Ovary (tissue), 9 donors: ENCODE measurements around the gene KRTAP9-6. TPM values are rescaled to one million over a fixed set of nuclear protein-coding genes. Genes with fewer than 3 reads are reported as not detected.
"Not testable (repeated sequence)": the region's sequence is repeated elsewhere in the genome, so short reads cannot be mapped to it uniquely, and the experiment has no call there.

ENCODE experiments used
- DNase-seq, 5 donors: peaks; one replicate each; pipeline ENCODE4 v3.0.0-alpha.2; 2019 to 2020
- H3K27ac ChIP-seq, 2 donors: fragments of 200-600 bp; one replicate each; pipeline versions ENCODE4 v1.5.1 to v1.8.0; 2019 to 2022
- H3K27me3 ChIP-seq: fragments of 200-600 bp; one replicate; pipeline ENCODE4 v1.8.0; 2022
- H3K36me3 ChIP-seq: fragments of 200-600 bp; sonication (generic); one replicate; pipeline ENCODE4 v1.5.1; 2019
- H3K4me1 ChIP-seq: one replicate; pipeline ENCODE4 v1.8.1; 2013; ENCODE audit warnings: mild to moderate bottlenecking, moderate library complexity; ENCODE audit not compliant: insufficient read depth
- H3K4me3 ChIP-seq: fragments of 200-600 bp; sonication (generic); one replicate; pipeline ENCODE4 v1.5.1; 2017
- H3K9me3 ChIP-seq, 2 donors: fragments of 200-600 bp in 1 of 2; sonication (generic) in 1 of 2; one replicate each; pipeline versions ENCODE4 v1.5.1 to v1.8.1; 2013 to 2019; ENCODE audit warnings: mild to moderate bottlenecking in 1 of 2, moderate library complexity in 1 of 2
- CTCF ChIP-seq, 3 donors: fragments of 450-650 bp in 2 of 3; fragments of 200-600 bp in 1 of 3; IDR thresholded peaks; one replicate each; pipeline versions ENCODE4 v1.5.1 to v1.8.0; 2016 to 2022; ENCODE audit warnings: antibody characterized with exemption in 3 of 3, mild to moderate bottlenecking in 1 of 3
- EP300 ChIP-seq: sonication (generic); formaldehyde crosslinking; IDR thresholded peaks from one replicate; pipeline ENCODE4 v1.6.1; 2017; ENCODE audit warnings: antibody characterized with exemption
- POLR2A ChIP-seq: fragments of 450-650 bp; IDR thresholded peaks from one replicate; pipeline ENCODE4 v1.6.1; 2017; ENCODE audit warnings: antibody characterized with exemption, mild to moderate bottlenecking, moderate library complexity
- WGBS, 3 donors: extraction: QIAGEN DNeasy Blood & Tissue Kit in 1 of 3; methylation state at CpG; one replicate each; pipeline versions ENCODE4 v1.1.5 to v1.1.7; 2013 to 2017; 5-methylcytosine and 5-hydroxymethylcytosine counted together
- intact Hi-C, 4 donors: fragments of 100-400 bp; cut with DNase I; formaldehyde crosslinking; loops; one replicate each; pipeline versions ENCODE4 v1.11.0 to v1.15.1; 2022 to 2023
- polyA plus RNA-seq, 2 donors: library from polyadenylated mRNA; stranded (reverse); fragments of 200-250 nt in 1 of 2; fragments of 350-450 nt in 1 of 2; fragmentation: Illumina TruSeq in 1 of 2; extraction: RNeasy Lipid Tissue Mini Kit (QIAGEN cat#74804) in 1 of 2; gene quantifications; one replicate each; pipeline ENCODE4 v1.2.3, GENCODE V29; 2013 to 2014
- total RNA-seq, 7 donors: library from RNA; depleted of rRNA in 2 of 7; stranded (reverse); fragments of >200 nt in 2 of 7; fragmentation: NEBNext Ultra II Directional in 3 of 7; extraction: Animal tissue kit (Norgen Biotek cat#: 25700) in 3 of 7; gene quantifications; one replicate each; pipeline versions ENCODE4 v1.1.0 to v1.2.4, GENCODE V29; 2016 to 2023
- donor health status: DM: no; HTN: no; CAD: no; lungs with moderate emphysema.
- donor health status: DM: no; HTN: no; CAD: no.
- donor health status: Bipolar disorder and iron deficiency.
- donor health status: DM: yes; HTN: yes; CAD: no.
- donor health status: DM: no; HTN: no; CAD: no.
- donor health status: DM: yes; HTN: yes; CAD: no.

The KRTAP9-6 gene
- total and polyA plus RNA-seq, 9 donors = not detected

- H3K36me3 ChIP-seq = no peaks in the 10 kb centered on the region
- no peaks in the 10 kb centered on the region for H3K27me3 ChIP-seq
- no peak overlapping the region for H3K27ac ChIP-seq
- no peaks in the 10 kb centered on the region for H3K9me3 ChIP-seq
- 92 to 93% (median 93%) methylated on average over 1 of the region's 1 CpG for WGBS, 3 donors
- no peak for DNase-seq
- H3K4me3 ChIP-seq = no peak overlapping the region
- intact Hi-C loops = no loop called here
- H3K4me1 ChIP-seq = no peaks in the 10 kb centered on the region
- TF ChIP-seq EP300 (no peak), POLR2A (no peak), CTCF (IDR thresholded peaks at IDR 0.05) (no peak)
Observed at GRCh38 chr17:41251261-41251660, 13.9 kb upstream of the KRTAP9-6 start.

- Histone ChIP-seq H3K9me3 (no peaks in the 10 kb centered on the region), H3K4me3 (no peak overlapping the region), H3K27ac (no peak overlapping the region), H3K4me1 (no peaks in the 10 kb centered on the region), H3K36me3 (no peaks in the 10 kb centered on the region), H3K27me3 (no peaks in the 10 kb centered on the region)
- TF ChIP-seq EP300 (no peak), CTCF (IDR thresholded peaks at IDR 0.05) (no peak), POLR2A (no peak)
- DNase-seq = no peak
- intact Hi-C loops = no loop called here
- 32 to 53% (median 47%) methylated on average over 1 of the region's 1 CpG for WGBS, 3 donors
Observed at GRCh38 chr17:41254861-41255260, 10.3 kb upstream of the KRTAP9-6 start.

GRCh38 chr17:41255381-41256290 is 9.5 kb upstream of the KRTAP9-6 start, which contains the start of gene KRTAP9-9:
Gene KRTAP9-9, plus strand, starts transcription at chr17:41255384.
- DNase-seq, intact Hi-C loops, H3K27ac ChIP-seq, H3K4me3 ChIP-seq, H3K9me3 ChIP-seq, H3K4me1 ChIP-seq, H3K27me3 ChIP-seq, H3K36me3 ChIP-seq: not testable (repeated sequence)
- 66 to 79% (median 71%) methylated on average over 4 to 5 of the region's 5 CpGs for WGBS, 3 donors

- DNase-seq = no peak
- Histone ChIP-seq H3K36me3 (no peaks in the 10 kb centered on the region), H3K4me1 (no peaks in the 10 kb centered on the region), H3K9me3 (no peaks in the 10 kb centered on the region), H3K27me3 (no peaks in the 10 kb centered on the region), H3K27ac (no peak overlapping the region), H3K4me3 (no peak overlapping the region)
- WGBS, 3 donors = 91 to 97% (median 94%) methylated on average over 1 of the region's 1 CpG
- intact Hi-C loops = no loop called here
- no peak for TF ChIP-seq POLR2A
Observed at GRCh38 chr17:41256291-41256685, 8.9 kb upstream of the KRTAP9-6 start.

- DNase-seq = no peak
- no peak for TF ChIP-seq POLR2A
- no peak for TF ChIP-seq EP300
- no peak for TF ChIP-seq CTCF (IDR thresholded peaks at IDR 0.05)
- H3K36me3 ChIP-seq = no peaks in the 10 kb centered on the region
- intact Hi-C loops = no loop called here
- H3K9me3 ChIP-seq = no peaks in the 10 kb centered on the region
- no peaks in the 10 kb centered on the region for H3K27me3 ChIP-seq
- no peak overlapping the region for H3K27ac ChIP-seq
- no peak overlapping the region for H3K4me3 ChIP-seq
- no peaks in the 10 kb centered on the region for H3K4me1 ChIP-seq
Observed at GRCh38 chr17:41258406-41258805, 6.8 kb upstream of the KRTAP9-6 start.
